Measurements from ENCODE around the gene CASP6.

DNA sequence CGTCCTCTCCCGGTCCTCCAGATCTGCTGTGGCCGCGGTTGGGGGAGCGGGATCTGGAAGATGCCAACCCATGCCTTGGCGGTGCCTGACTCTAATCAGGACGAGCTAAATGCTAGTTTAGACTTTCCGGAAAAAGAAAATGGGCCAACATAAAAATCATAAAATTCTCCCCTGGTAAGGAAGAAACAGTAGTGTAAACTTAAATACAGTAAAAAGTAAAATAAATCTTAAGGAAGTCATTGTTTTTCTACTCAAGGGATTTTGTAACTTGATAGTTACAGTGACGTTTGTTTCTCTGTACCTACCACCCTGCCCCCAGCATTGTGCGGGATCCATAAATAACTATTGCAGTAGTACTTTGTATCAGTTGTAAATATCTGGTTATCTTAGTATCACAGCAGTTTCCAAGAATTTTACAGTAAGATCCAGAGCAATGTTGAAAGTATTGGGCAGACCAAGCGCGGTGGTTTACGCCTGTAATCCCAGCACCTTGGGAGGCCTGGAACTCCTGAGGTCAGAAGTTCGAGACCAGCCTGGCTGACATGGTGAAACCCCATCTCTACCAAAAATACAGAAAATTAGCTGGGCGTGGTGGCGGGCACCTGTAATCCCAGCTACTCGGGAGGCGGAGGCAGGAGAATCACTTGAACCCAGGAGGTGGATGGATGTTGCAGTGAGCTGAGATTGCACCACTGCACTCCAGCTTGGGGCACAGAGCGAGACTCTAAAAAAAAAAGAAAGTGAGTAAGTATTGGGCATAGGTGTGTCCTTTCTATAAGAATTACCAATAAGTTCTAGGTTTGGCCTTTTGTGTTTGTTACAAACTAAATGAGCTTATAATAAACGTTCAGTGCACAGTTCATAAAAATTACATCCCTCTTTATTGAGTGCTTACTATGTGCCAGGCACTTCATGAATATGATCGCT, 27.6 kb upstream of the CASP6 start:
- TF ChIP-seq CTCF (IDR thresholded peaks at IDR 0.05) (no peak), POLR2A (IDR thresholded peaks at IDR 0.05) (no peak)

Measured in uterus (tissue), 2 donors.